Osteocyte (in vitro differentiated cells): ENCODE data around the gene ASAP2. TPM values are rescaled to one million over a fixed set of nuclear protein-coding genes. Genes with fewer than 3 reads are reported as not detected.

Experiments
- DNase-seq: peaks from one replicate; pipeline ENCODE4 v3.0.0; 2021; ENCODE audit warnings: mixed read lengths; ENCODE audit not compliant: unreplicated experiment; ENCODE audit errors: extremely low spot score
- H3K27ac Mint-ChIP-seq: one replicate; pipeline ENCODE4 v1.8.0; 2021; ENCODE audit warnings: mild to moderate bottlenecking, mixed read lengths; ENCODE audit not compliant: unreplicated experiment
- H3K27me3 Mint-ChIP-seq: one replicate; pipeline ENCODE4 v1.8.0; 2021; ENCODE audit warnings: mixed read lengths; ENCODE audit not compliant: unreplicated experiment
- H3K36me3 Mint-ChIP-seq: one replicate; pipeline ENCODE4 v1.8.0; 2021; ENCODE audit warnings: mixed read lengths; ENCODE audit not compliant: unreplicated experiment
- H3K4me1 Mint-ChIP-seq: one replicate; pipeline ENCODE4 v1.8.0; 2021; ENCODE audit warnings: mixed read lengths; ENCODE audit not compliant: unreplicated experiment
- H3K4me3 Mint-ChIP-seq: one replicate; pipeline ENCODE4 v1.8.0; 2021; ENCODE audit warnings: mild to moderate bottlenecking, moderate library complexity, mixed read lengths; ENCODE audit not compliant: unreplicated experiment
- H3K9me3 Mint-ChIP-seq: one replicate; pipeline ENCODE4 v1.8.0; 2021; ENCODE audit warnings: mixed read lengths; ENCODE audit not compliant: unreplicated experiment
- CTCF ChIP-seq: fragments of 200-600 bp; sonication (generic); IDR thresholded peaks from 2 replicates; pipeline ENCODE4 v1.5.0; 2021; ENCODE audit warnings: antibody characterized with exemption, mild to moderate bottlenecking, moderate library complexity
- total RNA-seq: library from RNA; stranded (reverse); gene quantifications from 2 replicates; pipeline ENCODE4 v1.2.1, GENCODE V29; 2021

The ASAP2 gene
- total RNA-seq, 1 donor from 2014 or later = 91.0 TPM

- no peak overlapping the region for H3K4me3 Mint-ChIP-seq
- no peak for TF ChIP-seq CTCF
- no peaks in the 10 kb centered on the region for H3K9me3 Mint-ChIP-seq
- peaks cover 55% of the 10 kb centered on the region for H3K36me3 Mint-ChIP-seq
- H3K27me3 Mint-ChIP-seq = no peaks in the 10 kb centered on the region
- H3K27ac Mint-ChIP-seq = no peak overlapping the region
- peaks cover 30% of the 10 kb centered on the region for H3K4me1 Mint-ChIP-seq
- no peak for DNase-seq
Measured at GRCh38 chr2:9330612-9331270, 124.1 kb downstream of the ASAP2 start.

GRCh38 chr2:9331704-9332103 is 125.1 kb downstream of the ASAP2 start:
- Mint-ChIP-seq H3K4me1 (peaks cover 32% of the 10 kb centered on the region), H3K27me3 (no peaks in the 10 kb centered on the region), H3K9me3 (no peaks in the 10 kb centered on the region), H3K4me3 (no peak overlapping the region), H3K36me3 (peaks cover 52% of the 10 kb centered on the region), H3K27ac (no peak overlapping the region)
- DNase-seq = no peak
- no peak for TF ChIP-seq CTCF

GRCh38 chr2:9332136-9332852 is 125.7 kb downstream of the ASAP2 start:
- H3K27ac Mint-ChIP-seq = no peak overlapping the region
- peaks cover 32% of the 10 kb centered on the region for H3K4me1 Mint-ChIP-seq
- DNase-seq = no peak
- H3K27me3 Mint-ChIP-seq = no peaks in the 10 kb centered on the region
- no peak overlapping the region for H3K4me3 Mint-ChIP-seq
- TF ChIP-seq CTCF = no peak
- H3K36me3 Mint-ChIP-seq = peaks cover 52% of the 10 kb centered on the region
- no peaks in the 10 kb centered on the region for H3K9me3 Mint-ChIP-seq

- H3K27me3 Mint-ChIP-seq = no peaks in the 10 kb centered on the region
- peak overlapping the region; percentile 90 for H3K27ac Mint-ChIP-seq
- peaks cover 31% of the 10 kb centered on the region for H3K4me1 Mint-ChIP-seq
- H3K36me3 Mint-ChIP-seq = peaks cover 50% of the 10 kb centered on the region
- no peaks in the 10 kb centered on the region for H3K9me3 Mint-ChIP-seq
- H3K4me3 Mint-ChIP-seq = no peak overlapping the region
- TF ChIP-seq CTCF = no peak
- no peak for DNase-seq
Measured at GRCh38 chr2:9332853-9333245, 126.2 kb downstream of the ASAP2 start.

GRCh38 chr2:9333591-9334171 is 127.1 kb downstream of the ASAP2 start:
- peaks cover 32% of the 10 kb centered on the region for H3K4me1 Mint-ChIP-seq
- H3K9me3 Mint-ChIP-seq = no peaks in the 10 kb centered on the region
- no peak overlapping the region for H3K4me3 Mint-ChIP-seq
- no peaks in the 10 kb centered on the region for H3K27me3 Mint-ChIP-seq
- no peak for DNase-seq
- peaks cover 49% of the 10 kb centered on the region for H3K36me3 Mint-ChIP-seq
- peak; percentile 85 for TF ChIP-seq CTCF
- H3K27ac Mint-ChIP-seq = peak overlapping the region; percentile 90
